Upper lobe of left lung (tissue), 4 donors: ENCODE results near the gene PRRX1.

Experiments
- CTCF ChIP-seq, 6 experiments: fragments of 450-650 bp in 4 of 6; fragments of 200-600 bp in 2 of 6; sonication (generic) in 2 of 6; IDR thresholded peaks; one replicate each; pipeline ENCODE4 v1.5.1; 2016 to 2019; ENCODE audit warnings: antibody characterized with exemption in 6 of 6
- EP300 ChIP-seq, 4 donors: sonication (generic); formaldehyde crosslinking; IDR thresholded peaks; one replicate each; pipeline ENCODE4 v1.5.1; 2017; ENCODE audit warnings: antibody characterized with exemption in 4 of 4, control low read depth in 2 of 4
- POLR2A ChIP-seq, 4 donors: fragments of 450-650 bp; IDR thresholded peaks; one replicate each; pipeline ENCODE4 v1.5.1; 2016 to 2017; ENCODE audit warnings: antibody characterized with exemption in 4 of 4, mild to moderate bottlenecking in 2 of 4

- TF ChIP-seq POLR2A (IDR thresholded peaks at IDR 0.05) (no peak), CTCF (IDR thresholded peaks at IDR 0.05) (no peak), EP300 (IDR thresholded peaks at IDR 0.05) (no peak)
These were observed 40.3 kb downstream of the PRRX1 start for GRCh38 chr1:170704256-170704655.
